Ascending aorta (tissue), 2 donors: ENCODE results near the gene LCNL1. TPM values are rescaled to one million over a fixed set of nuclear protein-coding genes. Genes with fewer than 3 reads are reported as not detected.

Source experiments
- DNase-seq, 2 donors: peaks; one replicate each; pipeline ENCODE4 v3.0.0-alpha.2; 2019; ENCODE audit warnings: low spot score in 2 of 2
- H3K27ac ChIP-seq, 2 donors: fragments of 200-600 bp; sonication (generic); one replicate each; pipeline ENCODE4 v1.5.1; 2016 to 2017; ENCODE audit warnings: mild to moderate bottlenecking in 1 of 2
- H3K27me3 ChIP-seq: fragments of 200-600 bp; sonication (generic); one replicate; pipeline ENCODE4 v1.5.1; 2017
- H3K36me3 ChIP-seq, 2 donors: fragments of 200-600 bp; sonication (generic); one replicate each; pipeline ENCODE4 v1.5.1; 2016
- H3K4me1 ChIP-seq, 2 donors: fragments of 200-600 bp; sonication (generic); one replicate each; pipeline ENCODE4 v1.5.1; 2016 to 2017; ENCODE audit warnings: mild to moderate bottlenecking in 1 of 2
- H3K4me3 ChIP-seq, 2 donors: fragments of 200-600 bp; sonication (generic); one replicate each; pipeline ENCODE4 v1.5.1; 2016 to 2017; ENCODE audit warnings: mild to moderate bottlenecking in 1 of 2
- H3K9me3 ChIP-seq, 2 donors: fragments of 200-600 bp; sonication (generic); one replicate each; pipeline ENCODE4 v1.5.1; 2016
- intact Hi-C: fragments of 100-400 bp; cut with DNase I; formaldehyde crosslinking; loops from one replicate; pipeline ENCODE4 v1.15.1; 2023
- total RNA-seq: library from RNA; depleted of rRNA; stranded (reverse); fragments of >200 nt; gene quantifications from one replicate; pipeline ENCODE4 v1.1.0, GENCODE V29; 2016
- TF ChIP-seq, protein P1 (sequence below), 3 experiments: fragments of 200-600 bp in 2 of 3; fragments of 450-650 bp in 1 of 3; sonication (generic) in 2 of 3; IDR thresholded peaks; one replicate each; pipeline ENCODE4 v1.5.1; 2016 to 2019; ENCODE audit warnings: antibody characterized with exemption in 3 of 3, mild to moderate bottlenecking in 1 of 3, moderate library complexity in 1 of 3

LCNL1 gene
- total RNA-seq, 1 donor from 2014 or later: not detected

DNA sequence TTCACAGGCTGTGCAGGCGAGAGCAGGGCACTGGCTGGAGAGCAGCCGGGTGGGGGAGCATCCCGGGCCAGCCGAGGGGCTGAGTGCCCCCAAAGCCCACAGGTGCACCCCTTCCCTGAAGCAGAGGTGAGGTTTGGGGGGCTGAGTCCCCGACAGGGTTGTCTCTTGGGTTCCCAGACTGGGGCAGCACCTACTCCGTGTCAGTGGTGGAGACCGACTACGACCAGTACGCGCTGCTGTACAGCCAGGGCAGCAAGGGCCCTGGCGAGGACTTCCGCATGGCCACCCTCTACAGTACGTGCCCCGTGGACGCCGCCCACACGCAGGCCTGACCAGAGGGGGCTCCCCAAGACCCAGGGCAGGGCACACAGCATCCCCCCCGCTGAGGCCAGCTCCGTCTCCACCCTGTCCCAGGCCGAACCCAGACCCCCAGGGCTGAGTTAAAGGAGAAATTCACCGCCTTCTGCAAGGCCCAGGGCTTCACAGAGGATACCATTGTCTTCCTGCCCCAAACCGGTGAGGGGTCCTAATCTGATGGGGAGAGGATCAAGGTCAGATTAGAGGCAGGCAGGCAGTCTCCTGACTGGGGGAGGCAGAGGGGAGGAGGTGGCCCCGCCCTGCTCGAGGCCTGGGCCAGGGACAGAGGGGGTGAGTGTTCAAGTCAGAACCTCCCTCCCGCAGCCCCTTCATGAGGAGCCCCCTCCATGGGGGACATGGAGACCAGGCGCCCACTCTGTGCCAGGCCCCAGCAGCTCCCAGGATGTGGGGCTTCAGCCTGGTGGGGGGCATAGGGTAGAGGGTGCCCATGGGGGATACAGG lies 2.8 kb upstream of the LCNL1 start:
- H3K9me3 ChIP-seq: no peaks in the 10 kb centered on the region
- DNase-seq: no peak
- peaks cover 7 to 8% of the 10 kb centered on the region in 2 donors for H3K4me1 ChIP-seq
- no peak overlapping the region for H3K4me3 ChIP-seq
- H3K27me3 ChIP-seq: peaks cover 4% of the 10 kb centered on the region
- no peak overlapping the region for H3K27ac ChIP-seq
- intact Hi-C loops: no loop called here
- no peaks in the 10 kb centered on the region for H3K36me3 ChIP-seq
- TF ChIP-seq, protein P1, sequence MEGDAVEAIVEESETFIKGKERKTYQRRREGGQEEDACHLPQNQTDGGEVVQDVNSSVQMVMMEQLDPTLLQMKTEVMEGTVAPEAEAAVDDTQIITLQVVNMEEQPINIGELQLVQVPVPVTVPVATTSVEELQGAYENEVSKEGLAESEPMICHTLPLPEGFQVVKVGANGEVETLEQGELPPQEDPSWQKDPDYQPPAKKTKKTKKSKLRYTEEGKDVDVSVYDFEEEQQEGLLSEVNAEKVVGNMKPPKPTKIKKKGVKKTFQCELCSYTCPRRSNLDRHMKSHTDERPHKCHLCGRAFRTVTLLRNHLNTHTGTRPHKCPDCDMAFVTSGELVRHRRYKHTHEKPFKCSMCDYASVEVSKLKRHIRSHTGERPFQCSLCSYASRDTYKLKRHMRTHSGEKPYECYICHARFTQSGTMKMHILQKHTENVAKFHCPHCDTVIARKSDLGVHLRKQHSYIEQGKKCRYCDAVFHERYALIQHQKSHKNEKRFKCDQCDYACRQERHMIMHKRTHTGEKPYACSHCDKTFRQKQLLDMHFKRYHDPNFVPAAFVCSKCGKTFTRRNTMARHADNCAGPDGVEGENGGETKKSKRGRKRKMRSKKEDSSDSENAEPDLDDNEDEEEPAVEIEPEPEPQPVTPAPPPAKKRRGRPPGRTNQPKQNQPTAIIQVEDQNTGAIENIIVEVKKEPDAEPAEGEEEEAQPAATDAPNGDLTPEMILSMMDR (IDR thresholded peaks at IDR 0.05): no peak

DNA sequence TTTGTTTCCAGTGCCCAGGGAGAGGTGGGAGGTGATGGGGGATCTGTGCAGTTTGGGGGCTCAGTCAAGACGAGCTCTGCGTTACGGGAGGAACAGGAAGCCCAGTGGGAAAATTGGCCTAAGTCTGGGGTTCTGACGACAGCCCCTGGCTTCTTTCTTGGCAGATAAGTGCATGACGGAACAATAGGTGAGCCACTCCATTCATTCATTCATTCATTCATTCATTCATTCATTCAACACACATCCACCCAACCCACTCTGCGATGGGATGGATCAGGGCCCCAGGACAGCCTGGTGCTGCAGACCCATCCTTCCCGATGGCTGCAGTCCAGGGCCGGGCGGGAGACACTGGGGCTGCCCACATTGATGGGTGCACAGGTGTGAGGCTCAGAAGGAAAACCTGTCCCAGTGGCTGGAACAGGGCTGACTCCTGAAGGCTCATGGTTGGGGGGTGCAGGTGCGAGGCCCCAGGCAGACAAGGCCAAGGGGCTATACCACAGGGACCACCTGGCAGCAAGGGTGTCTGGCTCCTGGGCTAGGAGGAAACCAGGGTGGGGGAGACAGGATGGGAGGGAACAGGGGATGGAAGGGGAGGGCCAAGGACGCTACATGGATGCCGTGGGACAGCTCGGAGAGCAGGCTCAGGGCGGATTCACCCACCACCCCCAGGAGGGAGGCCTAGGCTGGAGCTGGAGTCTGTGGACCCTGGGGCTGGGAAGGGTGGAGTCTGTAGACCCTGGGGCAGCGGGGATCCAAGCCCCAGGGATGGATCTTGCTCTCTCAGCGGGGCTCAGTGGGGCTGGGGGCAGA lies 1.9 kb upstream of the LCNL1 start:
- no peaks in the 10 kb centered on the region for H3K9me3 ChIP-seq
- intact Hi-C loops: no loop called here
- peaks cover 5% of the 10 kb centered on the region for H3K27me3 ChIP-seq
- TF ChIP-seq, protein P1 (IDR thresholded peaks at IDR 0.05): no peak
- peaks cover 7 to 8% of the 10 kb centered on the region in 2 donors for H3K4me1 ChIP-seq
- H3K4me3 ChIP-seq: no peak overlapping the region
- no peak for DNase-seq
- H3K27ac ChIP-seq: no peak overlapping the region
- no peaks in the 10 kb centered on the region for H3K36me3 ChIP-seq

DNA sequence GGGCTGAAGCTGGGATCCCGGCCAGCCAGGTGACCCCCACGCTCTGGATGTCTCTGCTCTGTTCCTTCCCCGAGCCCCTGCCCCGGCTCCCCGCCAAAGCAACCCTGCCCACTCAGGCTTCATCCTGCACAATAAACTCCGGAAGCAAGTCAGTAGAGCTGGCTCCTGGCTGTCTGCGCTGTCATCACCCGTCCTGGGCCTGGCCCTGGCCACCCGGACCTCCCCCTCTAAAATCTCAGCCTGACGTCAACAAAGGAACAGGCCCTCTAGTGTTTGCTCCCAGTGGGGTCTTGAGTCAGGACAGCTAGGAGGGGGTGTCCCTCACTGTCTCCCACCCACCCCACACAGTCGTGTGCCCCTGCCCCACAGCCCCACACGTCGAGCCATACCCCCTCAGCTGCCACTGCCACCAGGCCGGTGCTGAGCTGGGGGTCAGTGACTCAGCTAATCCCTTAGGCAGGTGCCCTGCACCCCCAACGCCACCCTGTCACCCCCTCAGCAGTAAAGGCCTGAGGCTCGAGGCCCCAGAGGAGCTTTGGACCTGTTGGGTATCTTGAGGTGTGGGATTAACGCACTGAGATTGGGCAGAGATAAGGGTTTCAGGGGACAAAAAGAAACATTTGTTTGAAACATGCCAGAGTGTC lies 1.1 kb upstream of the LCNL1 start:
- no peak overlapping the region for H3K27ac ChIP-seq
- H3K4me3 ChIP-seq: no peak overlapping the region
- no peak for DNase-seq
- H3K27me3 ChIP-seq: peaks cover 5% of the 10 kb centered on the region
- H3K4me1 ChIP-seq: peaks cover 7 to 8% of the 10 kb centered on the region in 2 donors
- intact Hi-C loops: no loop called here
- no peaks in the 10 kb centered on the region for H3K9me3 ChIP-seq
- TF ChIP-seq, protein P1 (IDR thresholded peaks at IDR 0.05): no peak
- no peaks in the 10 kb centered on the region for H3K36me3 ChIP-seq

DNA sequence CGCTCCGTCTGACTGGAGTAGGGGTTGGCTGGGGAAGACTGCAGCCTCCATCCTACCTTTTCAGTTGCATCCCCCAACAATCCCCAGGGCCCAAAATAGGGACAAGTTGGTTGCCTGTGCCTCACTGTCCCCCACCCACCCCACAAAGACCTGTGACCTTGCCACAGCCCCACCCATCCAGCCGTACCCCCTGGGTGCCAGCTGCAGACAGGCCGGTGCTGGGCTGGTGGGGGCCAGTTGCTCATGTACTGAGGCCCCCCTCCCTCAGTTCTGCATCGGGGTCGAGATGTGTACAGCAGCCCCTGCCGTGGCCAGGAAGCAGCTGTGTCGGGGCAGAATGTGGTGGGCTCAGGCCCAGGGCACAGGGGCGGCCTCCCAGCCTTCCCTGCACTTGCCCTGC lies 374 bp downstream of the LCNL1 start:
- Histone ChIP-seq H3K4me3 (no peak overlapping the region), H3K27ac (no peak overlapping the region), H3K9me3 (no peaks in the 10 kb centered on the region), H3K36me3 (no peaks in the 10 kb centered on the region), H3K27me3 (peaks cover 5% of the 10 kb centered on the region), H3K4me1 (peaks cover 0 to under 1% of the 10 kb centered on the region in 2 donors)
- no peak for DNase-seq
- TF ChIP-seq, protein P1 (IDR thresholded peaks at IDR 0.05): no peak
- intact Hi-C loops: no loop called here

DNA sequence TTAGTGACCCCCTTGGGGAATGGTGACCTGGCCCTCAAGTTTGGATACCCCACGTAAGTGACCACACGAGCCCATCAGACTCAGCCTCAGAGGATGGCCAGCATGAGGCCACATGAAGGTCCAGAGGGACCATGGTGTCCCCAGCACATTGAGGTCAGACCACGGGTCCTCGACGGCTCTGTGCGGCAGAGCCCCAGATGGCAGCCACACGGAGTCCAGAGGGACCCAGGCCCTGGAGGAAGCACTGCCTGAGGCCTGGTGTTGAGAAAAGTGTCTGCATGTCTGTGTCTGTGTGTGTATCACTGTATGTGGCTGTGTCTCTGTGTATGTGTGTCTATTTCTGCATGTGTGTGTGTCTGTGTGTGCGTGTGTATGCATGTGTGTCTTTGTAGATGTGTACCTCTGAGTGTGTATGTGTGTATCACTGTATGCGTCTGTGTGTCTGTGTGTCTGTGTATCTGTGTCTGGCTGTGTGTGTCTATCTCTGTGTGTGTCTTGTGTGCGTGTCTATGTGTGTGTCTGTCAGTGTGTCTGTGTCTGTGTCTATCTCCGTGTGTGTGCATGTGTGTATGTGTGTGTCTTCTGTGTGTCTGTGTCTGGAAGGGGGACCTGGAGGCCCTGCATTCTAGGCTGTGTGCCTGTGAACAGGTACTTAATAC lies 992 bp downstream of the LCNL1 start:
- Histone ChIP-seq H3K4me1 (no peaks in the 10 kb centered on the region), H3K36me3 (no peaks in the 10 kb centered on the region), H3K27ac (no peak overlapping the region), H3K27me3 (peaks cover 5% of the 10 kb centered on the region), H3K9me3 (no peaks in the 10 kb centered on the region), H3K4me3 (no peak overlapping the region)
- DNase-seq: no peak
- intact Hi-C loops: no loop called here
- TF ChIP-seq, protein P1 (IDR thresholded peaks at IDR 0.05): no peak
